Measurements from ENCODE around the gene PRKACA.

GRCh38 chr19:14062558-14062855 lies 55.1 kb downstream of the PRKACA start:
- TF ChIP-seq, protein P1, sequence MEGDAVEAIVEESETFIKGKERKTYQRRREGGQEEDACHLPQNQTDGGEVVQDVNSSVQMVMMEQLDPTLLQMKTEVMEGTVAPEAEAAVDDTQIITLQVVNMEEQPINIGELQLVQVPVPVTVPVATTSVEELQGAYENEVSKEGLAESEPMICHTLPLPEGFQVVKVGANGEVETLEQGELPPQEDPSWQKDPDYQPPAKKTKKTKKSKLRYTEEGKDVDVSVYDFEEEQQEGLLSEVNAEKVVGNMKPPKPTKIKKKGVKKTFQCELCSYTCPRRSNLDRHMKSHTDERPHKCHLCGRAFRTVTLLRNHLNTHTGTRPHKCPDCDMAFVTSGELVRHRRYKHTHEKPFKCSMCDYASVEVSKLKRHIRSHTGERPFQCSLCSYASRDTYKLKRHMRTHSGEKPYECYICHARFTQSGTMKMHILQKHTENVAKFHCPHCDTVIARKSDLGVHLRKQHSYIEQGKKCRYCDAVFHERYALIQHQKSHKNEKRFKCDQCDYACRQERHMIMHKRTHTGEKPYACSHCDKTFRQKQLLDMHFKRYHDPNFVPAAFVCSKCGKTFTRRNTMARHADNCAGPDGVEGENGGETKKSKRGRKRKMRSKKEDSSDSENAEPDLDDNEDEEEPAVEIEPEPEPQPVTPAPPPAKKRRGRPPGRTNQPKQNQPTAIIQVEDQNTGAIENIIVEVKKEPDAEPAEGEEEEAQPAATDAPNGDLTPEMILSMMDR (IDR thresholded peaks at IDR 0.05): no peak
- no peak for TF ChIP-seq POLR2AphosphoS5 (IDR thresholded peaks at IDR 0.05; ENCODE audit: insufficient read depth in 1 of 2, low read depth in 1 of 2)

Measured in vagina (tissue), 2 donors.